HL-60/S4 (cell line): ENCODE measurements around the gene PIP5K1B.

Source experiments
- in situ Hi-C: fragments of 300-500 bp; cut with MboI; formaldehyde crosslinking; loops from 2 replicates; pipeline ENCODE4 v1.14.3; 2022; ENCODE audit warnings: low sequenced_read_pairs

The PIP5K1B gene

GRCh38 chr9:68759981-68760673 lies 55.1 kb downstream of the PIP5K1B start:
- in situ Hi-C loops, result loop anchor here (25.0 kb wide), 1 partner anchor 102 kb away; no protein-coding TSS in a partner anchor

GRCh38 chr9:68760674-68761333 lies 55.8 kb downstream of the PIP5K1B start:
- in situ Hi-C loops, result loop anchor here (25.0 kb wide), 1 partner anchor 101 kb away; no protein-coding TSS in a partner anchor

- in situ Hi-C loops, result loop anchor here (25.0 kb wide), 1 partner anchor 100 kb away; no protein-coding TSS in a partner anchor
Observed at GRCh38 chr9:68762570-68762969, 57.5 kb downstream of the PIP5K1B start.

GRCh38 chr9:68763104-68763503 lies 58.1 kb downstream of the PIP5K1B start:
- in situ Hi-C loops, result loop anchor here (25.0 kb wide), 1 partner anchor 99 kb away; no protein-coding TSS in a partner anchor

GRCh38 chr9:68768619-68769018 lies 63.6 kb downstream of the PIP5K1B start:
- in situ Hi-C loops, result loop anchor here (25.0 kb wide), 1 partner anchor 94 kb away; no protein-coding TSS in a partner anchor

- in situ Hi-C loops, result loop anchor here (25.0 kb wide), 1 partner anchor 92 kb away; no protein-coding TSS in a partner anchor
Observed at GRCh38 chr9:68769852-68770251, 64.8 kb downstream of the PIP5K1B start.

GRCh38 chr9:68771376-68771775 lies 66.3 kb downstream of the PIP5K1B start:
- in situ Hi-C loops, result loop anchor here (25.0 kb wide), 1 partner anchor 91 kb away; no protein-coding TSS in a partner anchor

- in situ Hi-C loops, result no loop called here
Observed at GRCh38 chr9:68775003-68775730, 70.1 kb downstream of the PIP5K1B start.

- in situ Hi-C loops, result no loop called here
Observed at GRCh38 chr9:68777070-68777763, 72.2 kb downstream of the PIP5K1B start.

- in situ Hi-C loops, result no loop called here
Observed at GRCh38 chr9:68778635-68779034, 73.6 kb downstream of the PIP5K1B start.

GRCh38 chr9:68779558-68780379 lies 74.7 kb downstream of the PIP5K1B start:
- in situ Hi-C loops, result no loop called here

- in situ Hi-C loops, result no loop called here
Observed at GRCh38 chr9:68780380-68780712, 75.3 kb downstream of the PIP5K1B start.

GRCh38 chr9:68780720-68781119 lies 75.7 kb downstream of the PIP5K1B start:
- in situ Hi-C loops, result no loop called here

GRCh38 chr9:68781928-68782327 lies 76.9 kb downstream of the PIP5K1B start:
- in situ Hi-C loops, result no loop called here

- in situ Hi-C loops, result no loop called here
Observed at GRCh38 chr9:68782546-68782945, 77.5 kb downstream of the PIP5K1B start.

GRCh38 chr9:68785965-68786364 lies 80.9 kb downstream of the PIP5K1B start:
- in situ Hi-C loops, result no loop called here

- in situ Hi-C loops, result no loop called here
Observed at GRCh38 chr9:68791169-68791568, 86.1 kb downstream of the PIP5K1B start.

- in situ Hi-C loops, result no loop called here
Observed at GRCh38 chr9:68793605-68794343, 88.7 kb downstream of the PIP5K1B start.

GRCh38 chr9:68794898-68795297 lies 89.9 kb downstream of the PIP5K1B start:
- in situ Hi-C loops, result no loop called here
